Gastrocnemius medialis (tissue), 4 donors: ENCODE results near the gene RPL21. TPM values are rescaled to one million over a fixed set of nuclear protein-coding genes. Genes with fewer than 3 reads are reported as not detected.

Source experiments
- ATAC-seq, 2 donors: fragments of 150-250 bp; one replicate each; pipeline ENCODE4 v1.9.1; 2016
- DNase-seq, 2 donors: peaks; one replicate each; pipeline ENCODE4 v3.0.0-alpha.2; 2019
- H3K27ac ChIP-seq, 4 donors: fragments of 200-600 bp; sonication (generic); 1 replicate in 1 of 4; 2 replicates in 3 of 4; pipeline ENCODE4 v1.5.1; 2016 to 2018; ENCODE audit warnings: mild to moderate bottlenecking in 2 of 4, moderate library complexity in 1 of 4
- H3K27me3 ChIP-seq, 3 donors: fragments of 200-600 bp; sonication (generic) in 2 of 3; 1 replicate in 1 of 3; 2 replicates in 2 of 3; pipeline versions ENCODE4 v1.5.1 to v1.6.0; 2016 to 2019; ENCODE audit warnings: mild to moderate bottlenecking in 1 of 3, moderate library complexity in 1 of 3
- H3K36me3 ChIP-seq, 2 donors: fragments of 200-600 bp; sonication (generic) in 1 of 2; one replicate each; pipeline ENCODE4 v1.5.1; 2017 to 2018
- H3K4me1 ChIP-seq, 2 donors: fragments of 200-600 bp; sonication (generic) in 1 of 2; one replicate each; pipeline ENCODE4 v1.5.1; 2016 to 2017; ENCODE audit warnings: mild to moderate bottlenecking in 2 of 2
- H3K4me3 ChIP-seq, 4 donors: fragments of 200-600 bp; sonication (generic) in 3 of 4; 1 replicate in 1 of 4; 2 replicates in 3 of 4; pipeline ENCODE4 v1.5.1; 2016 to 2019; ENCODE audit warnings: mild to moderate bottlenecking in 2 of 4
- H3K9me3 ChIP-seq, 3 donors: fragments of 200-600 bp; sonication (generic) in 2 of 3; 1 replicate in 1 of 3; 2 replicates in 2 of 3; pipeline ENCODE4 v1.5.1; 2016 to 2019
- CTCF ChIP-seq, 5 experiments: fragments of 450-650 bp in 3 of 5; fragments of 200-600 bp in 2 of 5; sonication (generic) in 2 of 5; IDR thresholded peaks in 4 of 5; conservative IDR thresholded peaks in 1 of 5; 1 replicate in 4 of 5; 2 replicates in 1 of 5; pipeline ENCODE4 v1.5.1; 2016 to 2019; ENCODE audit warnings: antibody characterized with exemption in 5 of 5, mild to moderate bottlenecking in 3 of 5, moderate library complexity in 3 of 5
- POLR2A ChIP-seq, 2 donors: fragments of 450-650 bp; IDR thresholded peaks; one replicate each; pipeline ENCODE4 v1.6.1; 2017; ENCODE audit warnings: antibody characterized with exemption in 2 of 2, mild to moderate bottlenecking in 2 of 2, moderate library complexity in 2 of 2
- in situ Hi-C, 4 donors: fragments of 200-750 bp; cut with MboI; loops; one replicate each; pipeline versions ENCODE4 v1.15.0 to v1.8.0; 2017; ENCODE audit warnings: low sequenced_read_pairs in 4 of 4
- intact Hi-C: fragments of 100-400 bp; cut with DNase I; formaldehyde crosslinking; loops from one replicate; pipeline ENCODE4 v1.15.1; 2023; ENCODE audit warnings: low total_unique reads
- total RNA-seq, 4 donors: library from RNA; depleted of rRNA; stranded (reverse); fragments of >200 nt; gene quantifications; one replicate each; pipeline versions ENCODE4 v1.1.0 to v1.2.3, GENCODE V29; 2016

RPL21 gene
- total RNA-seq, 4 donors from 2014 or later, result 774 to 913 (median 796) TPM

- DNase-seq (no peak), ATAC-seq (no peak)
- Histone ChIP-seq H3K9me3 (no peaks in the 10 kb centered on the region), H3K4me3 (no peak overlapping the region), H3K4me1 (no peaks in the 10 kb centered on the region), H3K27ac (no peak overlapping the region), H3K36me3 (no peaks in the 10 kb centered on the region), H3K27me3 (no peaks in the 10 kb centered on the region)
- intact Hi-C loops (no loop called here), in situ Hi-C loops (no loop called here)
- TF ChIP-seq CTCF (IDR thresholded peaks at IDR 0.05 in 4 of 5, conservative IDR thresholded peaks at IDR 0.05 in 1 of 5) (no peak), POLR2A (IDR thresholded peaks at IDR 0.05) (no peak)
These were observed 52.7 kb downstream of the RPL21 start for GRCh38 chr13:27304099-27304498.

- H3K27ac ChIP-seq, result no peak overlapping the region
- H3K4me1 ChIP-seq, result no peaks in the 10 kb centered on the region
- intact Hi-C loops (no loop called here), in situ Hi-C loops (no loop called here)
- H3K9me3 ChIP-seq, result no peaks in the 10 kb centered on the region
- no peak overlapping the region for H3K4me3 ChIP-seq
- no peaks in the 10 kb centered on the region for H3K27me3 ChIP-seq
- no peaks in the 10 kb centered on the region for H3K36me3 ChIP-seq
- DNase-seq (no peak), ATAC-seq (no peak)
- TF ChIP-seq CTCF (IDR thresholded peaks at IDR 0.05 in 4 of 5, conservative IDR thresholded peaks at IDR 0.05 in 1 of 5) (no peak), POLR2A (IDR thresholded peaks at IDR 0.05) (no peak)
These were observed 53.3 kb downstream of the RPL21 start for GRCh38 chr13:27304611-27305010.

Other genes starting within 250 kb of the RPL21 start
- 10 to 100 TPM; 11.1 to 27.6 (median 13.1) TPM for gene USP12, start 79.7 kb upstream of the RPL21 start, total RNA-seq
- 1 to 10 TPM; 2.8 to 9.0 (median 5.7) TPM for gene RASL11A, start 19.3 kb downstream of the RPL21 start, total RNA-seq
- gene GTF3A, start 173.1 kb downstream of the RPL21 start, total RNA-seq, result 100 to 1,000 TPM; 179 to 304 (median 242) TPM
- 100 to 1,000 TPM in 2 of 4 donors, 10 to 100 TPM in 2; 73.9 to 113 (median 89.1) TPM for gene MTIF3, start 199.0 kb downstream of the RPL21 start, total RNA-seq